Myocyte (in vitro differentiated cells): ENCODE results near the gene SNRNP27. TPM values are rescaled to one million over a fixed set of nuclear protein-coding genes. Genes with fewer than 3 reads are reported as not detected.
A peak's percentile ranks its signal among the peaks of the same experiment; 100 is the strongest.

ENCODE experiments used
- DNase-seq: peaks from one replicate; pipeline ENCODE4 v3.0.0-alpha.2; 2012; ENCODE audit warnings: low read depth
- total RNA-seq: library from RNA; depleted of rRNA; stranded (reverse); fragments of >200 nt; gene quantifications from 2 replicates; pipeline ENCODE4 v1.2.3, GENCODE V29; 2014

Gene SNRNP27
- total RNA-seq, 1 donor from 2014 or later: 113 TPM

GRCh38 chr2:69914950-69915945 lies 21.5 kb downstream of the SNRNP27 start, which contains the start of gene MXD1:
Gene MXD1, plus strand, starts transcription at chr2:69915109. Its CDS starts 222 bp downstream, at chr2:69915331.
- no peak for DNase-seq

DNA sequence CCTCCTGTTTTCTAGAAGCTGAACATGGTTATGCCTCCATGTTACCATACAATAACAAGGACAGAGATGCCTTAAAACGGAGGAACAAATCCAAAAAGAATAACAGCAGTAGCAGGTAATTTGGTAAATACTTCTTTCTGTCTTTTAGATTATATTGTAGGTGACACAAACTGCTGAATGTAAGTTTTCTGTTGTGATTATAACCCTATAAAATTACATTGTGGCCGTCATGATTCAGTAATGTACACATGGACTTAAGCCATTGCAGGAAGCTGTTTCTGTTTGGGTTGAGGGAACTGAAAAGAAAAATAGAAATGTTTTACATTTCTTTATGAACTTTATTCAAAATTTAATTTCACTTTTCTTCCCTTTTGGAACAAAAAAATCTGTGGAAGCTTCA lies 22.4 kb downstream of the SNRNP27 start:
- no peak for DNase-seq

DNA sequence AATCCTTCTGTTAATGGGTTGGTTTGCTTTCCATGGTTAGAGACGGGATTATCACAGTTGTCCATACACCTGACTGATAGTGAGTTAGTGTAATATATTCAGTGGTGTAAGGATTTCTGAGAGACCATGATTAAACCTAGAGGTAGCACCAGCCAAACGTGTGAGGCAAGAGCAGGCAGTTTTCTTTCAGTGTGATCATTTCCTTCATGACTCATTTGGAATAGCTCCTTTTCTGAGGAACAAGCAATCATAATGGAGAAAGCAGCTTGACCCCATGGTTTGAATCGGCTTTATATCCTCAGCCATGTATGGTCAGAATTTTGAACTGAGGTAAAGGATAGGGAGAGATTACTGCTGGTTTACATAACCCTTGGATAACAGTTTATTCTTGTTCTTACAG lies 24.1 kb downstream of the SNRNP27 start:
- peak; percentile 12 for DNase-seq

DNA sequence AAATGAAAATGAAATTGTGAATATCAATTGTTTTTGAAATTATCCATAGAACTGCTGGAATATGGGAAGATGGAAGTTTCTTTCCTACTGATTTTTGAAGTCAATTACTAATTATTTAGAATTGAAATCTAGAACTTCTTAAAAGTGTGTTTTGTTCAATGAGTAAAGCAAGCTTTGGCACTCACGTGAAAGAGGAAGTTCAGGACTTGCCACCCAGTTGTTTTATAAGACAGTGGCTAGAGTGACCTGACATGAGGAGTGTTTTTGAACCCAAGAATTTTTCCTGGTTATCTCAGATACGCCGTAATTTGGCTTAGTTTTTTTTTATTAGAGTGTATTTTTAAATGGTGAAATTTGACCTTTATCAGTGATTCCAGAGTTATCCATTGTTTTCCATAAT lies 24.6 kb downstream of the SNRNP27 start:
- no peak for DNase-seq

DNA sequence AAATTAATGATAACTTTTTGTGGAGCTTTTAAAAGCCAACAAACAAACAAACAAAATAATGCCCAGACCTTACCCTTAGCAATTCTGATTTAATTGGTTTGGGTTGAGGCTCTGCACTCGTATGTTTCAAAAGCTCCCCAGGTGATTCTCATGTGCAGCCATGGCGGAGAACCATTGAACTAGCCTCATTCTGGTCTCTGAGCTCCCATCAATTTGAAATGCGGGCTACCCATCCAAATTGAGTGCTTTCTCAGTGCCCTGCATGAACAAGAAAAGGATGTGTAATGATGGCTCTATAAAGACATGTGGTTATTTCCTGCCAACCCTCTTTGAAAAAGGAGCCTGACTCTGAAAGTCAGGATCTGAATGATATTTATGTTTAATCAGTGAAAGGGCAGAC lies 29.4 kb downstream of the SNRNP27 start:
- DNase-seq: no peak

DNA sequence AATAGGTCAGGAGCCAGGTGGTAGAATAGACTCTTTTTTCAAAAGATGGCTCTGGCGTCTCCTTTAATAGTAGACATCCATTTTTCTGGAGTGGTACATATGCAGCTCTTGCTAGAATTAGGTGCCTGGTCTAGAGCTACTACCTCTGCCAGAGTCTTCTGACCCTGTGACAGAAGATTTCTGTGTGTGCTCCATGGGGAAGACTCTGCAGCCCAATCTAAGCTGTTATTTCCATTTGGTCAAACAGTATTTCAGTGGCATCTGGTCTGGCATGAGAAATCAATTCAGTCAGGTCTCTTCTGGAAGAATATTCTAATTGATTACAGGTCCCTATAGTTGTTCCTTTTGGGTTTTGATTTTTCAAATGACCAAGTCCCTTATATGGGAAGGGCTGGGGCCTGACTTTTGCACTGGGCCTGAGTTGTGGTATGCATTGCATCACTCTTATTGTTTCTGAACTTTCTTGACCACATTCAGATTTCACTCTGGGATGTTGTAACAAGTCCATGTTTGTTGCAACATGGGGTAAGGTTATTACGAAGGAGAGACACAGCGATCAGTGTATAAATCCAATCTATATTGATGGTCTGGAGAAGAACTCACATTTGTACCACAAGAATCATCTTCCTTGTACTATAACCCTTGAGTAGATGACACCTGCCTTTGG lies 33.2 kb downstream of the SNRNP27 start:
- no peak for DNase-seq

DNA sequence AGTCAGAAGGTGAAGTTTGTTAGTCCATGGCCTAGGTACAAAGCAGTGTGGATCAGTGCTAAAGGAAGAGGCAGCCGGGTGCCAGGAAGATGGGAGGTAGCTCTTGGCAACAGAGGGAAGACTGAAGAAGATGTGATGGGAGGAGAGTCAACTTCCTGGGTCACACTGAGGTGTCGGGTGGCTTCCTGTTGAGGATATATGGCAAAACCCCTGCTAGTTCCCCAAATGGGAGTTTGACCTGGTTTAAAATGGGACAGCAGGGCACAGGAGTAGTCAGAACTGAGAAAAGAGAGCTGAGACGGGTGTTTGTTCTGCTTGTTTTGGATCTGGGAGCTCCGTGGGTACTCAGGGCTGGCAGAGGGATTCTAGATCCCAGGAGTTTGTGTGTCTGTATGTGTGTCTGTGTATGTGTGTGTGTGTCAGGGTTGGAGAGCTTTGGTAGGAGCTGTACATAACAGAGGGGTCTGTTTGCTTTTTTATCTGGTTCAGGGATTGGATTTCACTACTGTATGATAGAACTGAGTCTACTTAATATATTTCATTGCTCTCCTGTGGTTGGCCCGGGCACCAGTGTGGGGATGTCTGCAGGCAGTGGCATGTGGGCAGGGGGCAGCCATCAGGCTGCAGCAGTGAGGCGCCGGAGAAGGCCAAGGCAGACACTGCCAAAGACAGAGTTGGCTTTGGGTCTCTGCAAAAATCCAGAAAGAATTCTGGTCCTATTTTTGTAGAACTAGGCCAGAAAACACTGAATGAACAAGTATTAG lies 38.3 kb downstream of the SNRNP27 start:
- no peak for DNase-seq

GRCh38 chr2:69932596-69932922 lies 38.8 kb downstream of the SNRNP27 start:
- DNase-seq: no peak

DNA sequence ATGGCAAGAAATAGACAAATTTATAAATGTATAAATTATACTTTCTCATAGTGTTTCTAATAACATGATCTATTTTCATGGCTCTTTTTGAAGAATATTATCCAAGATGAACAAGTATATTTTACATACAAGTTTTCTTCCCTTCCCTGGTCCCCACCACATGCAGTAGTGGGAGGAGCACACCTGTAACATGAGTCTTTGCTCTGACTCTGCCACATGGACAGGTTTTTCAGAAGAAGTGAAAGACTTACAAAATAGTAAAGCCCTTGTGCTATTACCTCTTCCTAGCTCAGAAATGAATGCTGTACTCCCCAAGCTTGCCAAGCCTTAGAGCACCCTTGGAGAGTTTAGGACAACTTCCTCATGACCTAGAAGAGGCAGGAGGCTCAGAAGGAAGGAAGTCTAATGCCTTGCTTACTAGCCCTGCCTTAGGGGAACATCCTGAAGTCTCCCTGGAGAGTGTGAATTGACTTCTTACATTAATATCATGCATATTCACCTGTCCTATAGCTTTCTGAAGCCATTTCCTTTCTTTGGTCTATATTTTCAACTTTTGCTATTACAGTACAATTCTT lies 39.6 kb downstream of the SNRNP27 start:
- DNase-seq: no peak

GRCh38 chr2:69933839-69934613 lies 40.3 kb downstream of the SNRNP27 start:
- no peak for DNase-seq

- no peak for DNase-seq
Measured at GRCh38 chr2:69934614-69934908, 40.8 kb downstream of the SNRNP27 start.

DNA sequence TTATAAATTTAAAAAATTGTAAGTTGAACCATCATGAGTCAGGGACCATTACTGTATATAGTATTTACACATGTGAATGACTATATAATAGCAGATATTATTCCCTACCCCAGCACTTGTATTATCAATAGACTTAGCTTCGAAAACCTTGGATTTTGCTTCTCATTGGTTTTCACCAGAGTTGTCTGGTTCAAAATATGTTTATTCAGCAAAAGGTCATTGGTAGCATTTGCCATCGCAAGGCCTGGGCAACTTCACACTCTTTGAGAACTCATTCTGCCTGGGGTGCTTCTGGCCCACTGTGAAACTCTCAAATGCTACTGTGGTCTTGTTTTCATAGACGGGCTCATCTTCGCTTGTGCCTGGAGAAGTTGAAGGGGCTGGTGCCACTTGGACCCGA lies 41.3 kb downstream of the SNRNP27 start:
- DNase-seq: no peak

GRCh38 chr2:69936906-69937305 lies 43.1 kb downstream of the SNRNP27 start:
- no peak for DNase-seq

DNA sequence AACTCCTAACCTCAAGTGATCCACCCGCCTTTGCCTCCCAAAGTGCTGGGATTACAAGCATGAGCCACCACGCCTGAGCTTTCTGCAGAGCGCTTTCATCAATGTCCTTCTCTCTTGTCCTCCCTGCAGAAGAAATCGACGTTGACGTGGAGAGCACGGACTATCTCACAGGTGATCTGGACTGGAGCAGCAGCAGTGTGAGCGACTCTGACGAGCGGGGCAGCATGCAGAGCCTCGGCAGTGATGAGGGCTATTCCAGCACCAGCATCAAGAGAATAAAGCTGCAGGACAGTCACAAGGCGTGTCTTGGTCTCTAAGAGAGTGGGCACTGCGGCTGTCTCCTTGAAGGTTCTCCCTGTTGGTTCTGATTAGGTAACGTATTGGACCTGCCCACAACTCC lies 44.2 kb downstream of the SNRNP27 start:
- no peak for DNase-seq

- DNase-seq: no peak
Measured at GRCh38 chr2:69939722-69940121, 46.0 kb downstream of the SNRNP27 start.

- no peak for DNase-seq
Measured at GRCh38 chr2:69940691-69941090, 46.9 kb downstream of the SNRNP27 start.

DNA sequence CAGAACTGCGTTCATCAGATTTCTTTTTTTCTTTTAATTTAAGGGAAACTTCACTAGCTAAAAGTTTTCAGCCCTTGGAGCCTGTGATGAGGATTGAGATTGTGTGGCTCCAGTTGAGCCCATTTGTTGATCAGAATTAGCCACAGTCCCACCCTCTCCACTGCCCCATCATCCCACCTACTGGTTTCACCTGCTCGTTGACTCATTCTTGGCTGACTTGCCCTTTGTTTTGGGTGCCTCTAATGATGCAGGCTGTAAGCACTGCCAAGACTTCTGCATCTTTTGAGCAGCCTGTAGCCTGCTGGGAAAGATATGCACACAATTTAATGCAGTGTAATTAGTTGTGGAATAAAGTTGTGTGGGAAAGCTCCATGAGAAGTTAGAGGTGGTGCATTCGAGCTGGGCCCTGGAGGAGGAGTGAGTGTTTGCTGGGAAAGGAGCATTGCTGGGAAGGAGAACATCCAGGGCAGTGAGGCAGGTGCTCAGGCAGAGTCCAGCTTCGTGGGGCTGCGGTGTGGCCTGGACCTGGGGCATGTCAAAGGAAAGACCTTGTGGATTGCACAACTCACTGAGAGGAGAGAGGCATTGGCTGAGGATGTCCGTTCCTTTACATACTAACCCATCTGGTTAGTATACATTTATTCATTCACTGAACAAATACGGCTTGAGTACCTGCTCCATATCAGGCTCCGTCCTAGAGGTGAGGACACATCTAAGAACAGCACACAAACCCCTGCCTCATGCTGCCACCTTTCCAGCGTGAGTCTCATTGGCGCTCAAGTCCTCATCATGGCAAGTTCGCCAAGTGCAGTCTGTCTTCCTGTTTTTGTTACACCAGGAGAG lies 49.5 kb downstream of the SNRNP27 start:
- DNase-seq: no peak

DNA sequence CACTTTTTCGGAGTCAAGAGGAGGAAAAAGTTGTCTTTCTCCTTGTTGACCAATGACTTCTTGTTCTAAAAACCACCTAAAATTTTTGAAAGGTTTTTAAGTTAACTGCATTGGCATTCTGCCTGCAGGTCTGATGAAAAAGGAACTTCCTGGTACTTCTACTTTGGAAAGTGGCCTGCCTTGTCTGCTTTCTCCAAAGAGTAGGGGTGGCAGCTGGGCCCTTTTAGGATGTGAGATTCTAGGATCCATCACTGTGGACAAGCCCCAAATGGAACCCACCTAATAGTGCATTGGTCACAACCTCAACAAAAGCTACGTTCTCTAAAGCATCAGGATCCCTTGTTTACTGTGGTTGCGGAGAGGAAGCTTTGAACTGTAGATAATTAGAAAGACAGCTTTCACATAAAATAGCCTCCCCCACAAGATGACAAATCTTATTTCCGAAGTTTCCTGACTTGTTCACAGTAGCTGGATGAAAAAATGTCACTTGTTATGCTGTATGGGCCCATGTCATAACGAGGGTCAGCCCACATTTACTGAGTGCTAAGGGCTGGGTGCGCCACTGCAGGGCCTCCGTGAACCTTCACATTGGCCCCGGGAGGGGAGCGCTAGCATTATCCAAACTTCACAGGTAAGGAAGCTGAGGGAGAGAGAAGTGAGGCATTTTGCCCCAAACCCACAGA lies 50.2 kb downstream of the SNRNP27 start:
- DNase-seq: no peak

- DNase-seq: no peak
Measured at GRCh38 chr2:69944756-69945155, 51.0 kb downstream of the SNRNP27 start.
